HepG2 (cell line): Measurements from ENCODE around the gene SPRN. TPM values are rescaled to one million over a fixed set of nuclear protein-coding genes. Genes with fewer than 3 reads are reported as not detected.

Experiments
- CCDC6 ChIP-seq: sonication (generic); formaldehyde crosslinking; IDR thresholded peaks from 2 replicates; pipeline ENCODE4 v1.8.1; 2022; ENCODE audit warnings: mild to moderate bottlenecking, missing genetic modification reagents, moderate library complexity
- FLYWCH1 ChIP-seq: sonication (generic); formaldehyde crosslinking; IDR thresholded peaks from 2 replicates; pipeline ENCODE4 v1.8.1; 2023; ENCODE audit warnings: mild to moderate bottlenecking, missing genetic modification reagents
- FOSL1 ChIP-seq: sonication (generic); formaldehyde crosslinking; IDR thresholded peaks from 2 replicates; pipeline ENCODE4 v1.9.0; 2021; ENCODE audit warnings: missing genetic modification reagents, borderline replicate concordance
- NAIF1 ChIP-seq: sonication (generic); formaldehyde crosslinking; IDR thresholded peaks from 2 replicates; pipeline ENCODE4 v1.5.0; 2020; ENCODE audit warnings: mild to moderate bottlenecking, missing genetic modification reagents, borderline replicate concordance
- NFIB ChIP-seq: sonication (generic); formaldehyde crosslinking; IDR thresholded peaks from 2 replicates; pipeline ENCODE4 v1.9.0; 2021; ENCODE audit warnings: missing genetic modification reagents, mild to moderate bottlenecking, borderline replicate concordance
- NFRKB ChIP-seq: fragments of 450-650 bp; IDR thresholded peaks from 2 replicates; pipeline ENCODE4 v1.6.1; 2017
- PCBP2 ChIP-seq: fragments of 200-400 bp; formaldehyde crosslinking; optimal IDR thresholded peaks from 2 replicates; pipeline ENCODE3; 2018; ENCODE audit warnings: low read length, low read depth; ENCODE audit not compliant: poor library complexity, severe bottlenecking
- PHB2 ChIP-seq: fragments of 450-650 bp; IDR thresholded peaks from 2 replicates; pipeline ENCODE4 v1.6.1; 2018; ENCODE audit not compliant: partially characterized antibody
- POLR2AphosphoS5 ChIP-seq: IDR thresholded peaks from 2 replicates; pipeline ENCODE4 v1.6.1; 2012; ENCODE audit warnings: low read depth, low read length
- SIX4 ChIP-seq: sonication (generic); formaldehyde crosslinking; IDR thresholded peaks from 2 replicates; pipeline ENCODE4 v1.4.0; 2020; ENCODE audit warnings: missing genetic modification reagents
- SOX13 ChIP-seq, 3 experiments: fragments of 450-650 bp in 1 of 3; sonication (generic) in 1 of 3; formaldehyde crosslinking in 1 of 3; IDR thresholded peaks in 2 of 3; conservative IDR thresholded peaks in 1 of 3; 2 replicates each; pipeline versions ENCODE4 v1.5.0 to v1.6.1; 2016 to 2020; ENCODE audit warnings: antibody characterized with exemption in 1 of 3, mild to moderate bottlenecking in 1 of 3, missing compliant biosample characterization in 1 of 3, missing genetic modification reagents in 1 of 3, moderate library complexity in 1 of 3
- SRF ChIP-seq: IDR thresholded peaks from 2 replicates; pipeline ENCODE4 v1.6.1; 2011; ENCODE audit warnings: mild to moderate bottlenecking, low read depth, low read length, moderate library complexity
- ZBTB20 ChIP-seq: sonication (generic); formaldehyde crosslinking; IDR thresholded peaks from 2 replicates; pipeline ENCODE4 v1.8.1; 2023; ENCODE audit warnings: missing genetic modification reagents, low read depth, mild to moderate bottlenecking, borderline replicate concordance
- ZBTB8A ChIP-seq: sonication (generic); formaldehyde crosslinking; IDR thresholded peaks from 2 replicates; pipeline ENCODE4 v1.4.0; 2020; ENCODE audit warnings: mild to moderate bottlenecking, low read depth, missing genetic modification reagents, borderline replicate concordance
- ZNF20 ChIP-seq: sonication (generic); formaldehyde crosslinking; IDR thresholded peaks from 2 replicates; pipeline ENCODE4 v1.4.0; 2020; ENCODE audit warnings: mild to moderate bottlenecking, moderate library complexity, missing genetic modification reagents
- ZNF296 ChIP-seq: sonication (generic); formaldehyde crosslinking; conservative IDR thresholded peaks from 2 replicates; pipeline ENCODE4 v1.5.0; 2020; ENCODE audit warnings: mild to moderate bottlenecking, missing genetic modification reagents
- ZNF484 ChIP-seq: sonication (generic); formaldehyde crosslinking; IDR thresholded peaks from 2 replicates; pipeline ENCODE4 v1.5.1; 2020; ENCODE audit warnings: mild to moderate bottlenecking, low read depth, missing genetic modification reagents, borderline replicate concordance
- ZNF598 ChIP-seq: sonication (generic); formaldehyde crosslinking; IDR thresholded peaks from 2 replicates; pipeline ENCODE4 v1.5.1; 2020; ENCODE audit warnings: mild to moderate bottlenecking, missing genetic modification reagents, borderline replicate concordance
- ZNF709 ChIP-seq: sonication (generic); formaldehyde crosslinking; IDR thresholded peaks from 2 replicates; pipeline ENCODE4 v1.5.0; 2020; ENCODE audit warnings: mild to moderate bottlenecking, missing genetic modification reagents
- polyA plus RNA-seq, 8 experiments: library from polyadenylated mRNA; depleted of rRNA in 3 of 8; stranded (reverse) in 7 of 8; unstranded in 1 of 8; fragments of >200 nt; fragmentation: Illumina TruSeq in 4 of 8; extraction: Trizol in 4 of 8; gene quantifications; 2 replicates each; pipeline versions ENCODE4 v1.2.1 to v1.2.3, GENCODE V29; 2011 to 2016; ENCODE audit warnings: low read depth in 4 of 8, missing spikeins in 1 of 8, mixed read lengths in 1 of 8; ENCODE audit not compliant: insufficient read depth in 1 of 8
- total RNA-seq, 5 experiments: library from RNA; depleted of rRNA; stranded (reverse); fragments of >200 nt; fragmentation: Illumina TruSeq; extraction: Trizol; gene quantifications; 2 replicates each; pipeline ENCODE4 v1.2.3, GENCODE V29; 2016; ENCODE audit warnings: low read depth in 1 of 5
- TF ChIP-seq, protein P1 (sequence below): IDR thresholded peaks from 2 replicates; pipeline ENCODE4 v1.6.1; 2012; ENCODE audit warnings: inconsistent platforms
- TF ChIP-seq, protein P2 (sequence below): IDR thresholded peaks from 2 replicates; pipeline ENCODE4 v1.6.1; 2018; ENCODE audit warnings: missing genetic modification reagents
- TF ChIP-seq, protein P3 (sequence below): sonication (generic); formaldehyde crosslinking; IDR thresholded peaks from 2 replicates; pipeline ENCODE4 v1.5.0; 2020; ENCODE audit warnings: mild to moderate bottlenecking, missing genetic modification reagents, borderline replicate concordance
- TF ChIP-seq, protein P4 (sequence below): sonication (generic); formaldehyde crosslinking; IDR thresholded peaks from 2 replicates; pipeline ENCODE4 v1.4.0; 2020; ENCODE audit warnings: missing genetic modification reagents

Gene SPRN
- total and polyA plus RNA-seq, 2 of the 13 experiments (the other 11 are each of a cell fraction or from before 2014, with no cell fraction given), result not detected

DNA sequence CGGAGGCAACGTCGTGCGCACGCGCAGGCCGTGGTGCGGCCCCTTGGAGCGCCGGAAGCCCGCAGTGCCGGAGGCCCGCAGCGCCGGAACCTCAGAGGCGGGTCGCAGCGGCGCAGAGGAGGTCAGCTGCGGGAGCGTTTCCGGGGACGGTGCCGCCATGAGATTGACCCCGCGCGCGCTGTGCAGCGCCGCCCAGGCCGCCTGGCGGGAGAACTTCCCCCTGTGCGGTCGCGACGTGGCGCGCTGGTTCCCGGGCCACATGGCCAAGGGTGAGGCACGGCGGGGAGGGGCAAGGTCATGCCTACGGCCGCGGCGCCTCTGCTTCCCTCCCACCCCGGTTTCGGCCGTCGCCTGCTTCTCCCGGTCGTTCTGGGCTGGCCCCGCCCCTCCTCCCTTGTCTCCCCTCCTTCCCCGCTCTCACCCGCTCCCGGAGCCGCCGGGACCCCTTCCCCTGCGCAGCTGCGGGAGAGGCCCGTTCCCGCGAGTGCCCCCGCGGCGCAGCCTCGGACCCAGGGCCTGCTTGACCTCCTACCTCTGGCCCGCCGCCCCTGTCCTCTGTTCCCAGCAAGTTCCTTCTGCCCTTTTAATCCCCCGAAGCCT is 30.3 kb downstream of the SPRN start, which contains the start of gene MTG1 (continued):
- TF ChIP-seq NAIF1 (CRISPR knock-in tag) (peak; percentile 66; the same call in 1 of the 2 replicates), CCDC6 (CRISPR knock-in tag) (0 out of 2 replicates have a peak, but pooled peaks have one; percentile 37), PHB2 (no peak), ZBTB20 (CRISPR knock-in tag) (peak; percentile 72), ZNF598 (CRISPR knock-in tag) (no peak), ZNF20 (CRISPR knock-in tag) (no peak), ZNF296 (CRISPR knock-in tag) (no peak), NFIB (no peak), FLYWCH1 (CRISPR knock-in tag) (no peak), ZNF709 (peak; percentile 86; the same call in 1 of the 2 replicates), PCBP2 (no peak), SOX13 (IDR thresholded peaks at IDR 0.05) (no peak; the same call in 1 of the 2 replicates), SOX13 (CRISPR knock-in tag; conservative IDR thresholded peaks at IDR 0.05 in 1 of 2, IDR thresholded peaks at IDR 0.05 in 1 of 2) (peak in 1 of 2 experiments; percentile 47; a peak in 1 of 4 replicates), SRF (no peak; the same call in 1 of the 2 replicates), ZBTB8A (no peak), SIX4 (CRISPR knock-in tag) (no peak), FOSL1 (CRISPR knock-in tag) (no peak), POLR2AphosphoS5 (peak; percentile 84), NFRKB (no peak), ZNF484 (CRISPR knock-in tag) (no peak)
- TF ChIP-seq, protein P1, sequence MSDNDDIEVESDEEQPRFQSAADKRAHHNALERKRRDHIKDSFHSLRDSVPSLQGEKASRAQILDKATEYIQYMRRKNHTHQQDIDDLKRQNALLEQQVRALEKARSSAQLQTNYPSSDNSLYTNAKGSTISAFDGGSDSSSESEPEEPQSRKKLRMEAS, result peak; percentile 97
- TF ChIP-seq, protein P2, sequence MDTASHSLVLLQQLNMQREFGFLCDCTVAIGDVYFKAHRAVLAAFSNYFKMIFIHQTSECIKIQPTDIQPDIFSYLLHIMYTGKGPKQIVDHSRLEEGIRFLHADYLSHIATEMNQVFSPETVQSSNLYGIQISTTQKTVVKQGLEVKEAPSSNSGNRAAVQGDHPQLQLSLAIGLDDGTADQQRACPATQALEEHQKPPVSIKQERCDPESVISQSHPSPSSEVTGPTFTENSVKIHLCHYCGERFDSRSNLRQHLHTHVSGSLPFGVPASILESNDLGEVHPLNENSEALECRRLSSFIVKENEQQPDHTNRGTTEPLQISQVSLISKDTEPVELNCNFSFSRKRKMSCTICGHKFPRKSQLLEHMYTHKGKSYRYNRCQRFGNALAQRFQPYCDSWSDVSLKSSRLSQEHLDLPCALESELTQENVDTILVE (CRISPR knock-in tag), result peak; percentile 95
- TF ChIP-seq, protein P3, sequence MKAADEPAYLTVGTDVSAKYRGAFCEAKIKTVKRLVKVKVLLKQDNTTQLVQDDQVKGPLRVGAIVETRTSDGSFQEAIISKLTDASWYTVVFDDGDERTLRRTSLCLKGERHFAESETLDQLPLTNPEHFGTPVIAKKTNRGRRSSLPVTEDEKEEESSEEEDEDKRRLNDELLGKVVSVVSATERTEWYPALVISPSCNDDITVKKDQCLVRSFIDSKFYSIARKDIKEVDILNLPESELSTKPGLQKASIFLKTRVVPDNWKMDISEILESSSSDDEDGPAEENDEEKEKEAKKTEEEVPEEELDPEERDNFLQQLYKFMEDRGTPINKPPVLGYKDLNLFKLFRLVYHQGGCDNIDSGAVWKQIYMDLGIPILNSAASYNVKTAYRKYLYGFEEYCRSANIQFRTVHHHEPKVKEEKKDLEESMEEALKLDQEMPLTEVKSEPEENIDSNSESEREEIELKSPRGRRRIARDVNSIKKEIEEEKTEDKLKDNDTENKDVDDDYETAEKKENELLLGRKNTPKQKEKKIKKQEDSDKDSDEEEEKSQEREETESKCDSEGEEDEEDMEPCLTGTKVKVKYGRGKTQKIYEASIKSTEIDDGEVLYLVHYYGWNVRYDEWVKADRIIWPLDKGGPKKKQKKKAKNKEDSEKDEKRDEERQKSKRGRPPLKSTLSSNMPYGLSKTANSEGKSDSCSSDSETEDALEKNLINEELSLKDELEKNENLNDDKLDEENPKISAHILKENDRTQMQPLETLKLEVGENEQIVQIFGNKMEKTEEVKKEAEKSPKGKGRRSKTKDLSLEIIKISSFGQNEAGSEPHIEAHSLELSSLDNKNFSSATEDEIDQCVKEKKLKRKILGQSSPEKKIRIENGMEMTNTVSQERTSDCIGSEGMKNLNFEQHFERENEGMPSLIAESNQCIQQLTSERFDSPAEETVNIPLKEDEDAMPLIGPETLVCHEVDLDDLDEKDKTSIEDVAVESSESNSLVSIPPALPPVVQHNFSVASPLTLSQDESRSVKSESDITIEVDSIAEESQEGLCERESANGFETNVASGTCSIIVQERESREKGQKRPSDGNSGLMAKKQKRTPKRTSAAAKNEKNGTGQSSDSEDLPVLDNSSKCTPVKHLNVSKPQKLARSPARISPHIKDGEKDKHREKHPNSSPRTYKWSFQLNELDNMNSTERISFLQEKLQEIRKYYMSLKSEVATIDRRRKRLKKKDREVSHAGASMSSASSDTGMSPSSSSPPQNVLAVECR, result peak; percentile 98
- TF ChIP-seq, protein P4, sequence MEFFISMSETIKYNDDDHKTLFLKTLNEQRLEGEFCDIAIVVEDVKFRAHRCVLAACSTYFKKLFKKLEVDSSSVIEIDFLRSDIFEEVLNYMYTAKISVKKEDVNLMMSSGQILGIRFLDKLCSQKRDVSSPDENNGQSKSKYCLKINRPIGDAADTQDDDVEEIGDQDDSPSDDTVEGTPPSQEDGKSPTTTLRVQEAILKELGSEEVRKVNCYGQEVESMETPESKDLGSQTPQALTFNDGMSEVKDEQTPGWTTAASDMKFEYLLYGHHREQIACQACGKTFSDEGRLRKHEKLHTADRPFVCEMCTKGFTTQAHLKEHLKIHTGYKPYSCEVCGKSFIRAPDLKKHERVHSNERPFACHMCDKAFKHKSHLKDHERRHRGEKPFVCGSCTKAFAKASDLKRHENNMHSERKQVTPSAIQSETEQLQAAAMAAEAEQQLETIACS (CRISPR knock-in tag), result peak; percentile 55; the same call in 1 of the 2 replicates
